GM19397 (cell line): ENCODE data around the gene GPC6.

Experiments
- ATAC-seq: cut with Tn5 transposase; IDR thresholded peaks from one replicate; pipeline ENCODE4 v1.9.1; 2021; ENCODE audit warnings: mild to moderate bottlenecking, moderate library complexity; ENCODE audit not compliant: unreplicated experiment

GPC6 gene

GRCh38 chr13:93230261-93230855 is 3.8 kb downstream of the GPC6 start:
- ATAC-seq = no peak

- no peak for ATAC-seq
Observed at GRCh38 chr13:93231867-93232266, 5.3 kb downstream of the GPC6 start.

GRCh38 chr13:93233997-93234416 is 7.4 kb downstream of the GPC6 start:
- ATAC-seq = no peak

GRCh38 chr13:93234459-93234858 is 7.9 kb downstream of the GPC6 start:
- ATAC-seq = no peak

GRCh38 chr13:93235258-93236015 is 8.8 kb downstream of the GPC6 start:
- no peak for ATAC-seq

GRCh38 chr13:93238711-93239110 is 12.1 kb downstream of the GPC6 start:
- no peak for ATAC-seq

- ATAC-seq = no peak
Observed at GRCh38 chr13:93243375-93244063, 16.9 kb downstream of the GPC6 start.

GRCh38 chr13:93244141-93244917 is 17.7 kb downstream of the GPC6 start:
- no peak for ATAC-seq

GRCh38 chr13:93244918-93245280 is 18.3 kb downstream of the GPC6 start:
- ATAC-seq = no peak

GRCh38 chr13:93246069-93246468 is 19.5 kb downstream of the GPC6 start:
- ATAC-seq = no peak

- ATAC-seq = no peak
Observed at GRCh38 chr13:93248627-93249047, 22.0 kb downstream of the GPC6 start.

- ATAC-seq = no peak
Observed at GRCh38 chr13:93249364-93250306, 23.0 kb downstream of the GPC6 start.

GRCh38 chr13:93254775-93255174 is 28.2 kb downstream of the GPC6 start:
- no peak for ATAC-seq

GRCh38 chr13:93256998-93257397 is 30.4 kb downstream of the GPC6 start:
- ATAC-seq = no peak

- ATAC-seq = no peak
Observed at GRCh38 chr13:93259527-93260080, 33.0 kb downstream of the GPC6 start.

GRCh38 chr13:93260591-93260990 is 34.0 kb downstream of the GPC6 start:
- ATAC-seq = no peak

- ATAC-seq = no peak
Observed at GRCh38 chr13:93262729-93263345, 36.2 kb downstream of the GPC6 start.

GRCh38 chr13:93264876-93265275 is 38.3 kb downstream of the GPC6 start:
- no peak for ATAC-seq

- no peak for ATAC-seq
Observed at GRCh38 chr13:93265800-93266199, 39.2 kb downstream of the GPC6 start.
